Neural cell (in vitro differentiated cells): Measurements from ENCODE around the gene ARFGAP1. TPM values are rescaled to one million over a fixed set of nuclear protein-coding genes. Genes with fewer than 3 reads are reported as not detected.

Source experiments
- H2AFZ ChIP-seq: fragments of 200-600, 300-800 bp; sonication (generic), shearing (Covaris generic); 2 replicates; pipeline ENCODE4 v1.6.0; 2014; ENCODE audit warnings: low read depth, mild to moderate bottlenecking, antibody characterized with exemption, low read length, moderate library complexity
- H3F3A ChIP-seq: fragments of 200-600 bp; shearing (Covaris generic); 2 replicates; pipeline ENCODE4 v1.6.1; 2016; ENCODE audit warnings: mild to moderate bottlenecking, moderate library complexity, mixed read lengths, antibody characterized with exemption, low read length; ENCODE audit not compliant: insufficient read depth, poor library complexity, severe bottlenecking
- H3K27ac ChIP-seq: fragments of 200-600, 300-800 bp; sonication (generic), shearing (Covaris generic); 2 replicates; pipeline ENCODE4 v1.5.1; 2014; ENCODE audit warnings: mild to moderate bottlenecking, low read length, moderate library complexity
- H3K27me3 ChIP-seq: fragments of 300-800, 200-600 bp; sonication (generic), shearing (Covaris generic); 2 replicates; pipeline ENCODE4 v1.6.0; 2014; ENCODE audit warnings: mild to moderate bottlenecking, low read depth, low read length, moderate library complexity; ENCODE audit not compliant: insufficient read depth
- H3K36me3 ChIP-seq: fragments of 300-800, 200-600 bp; sonication (generic), shearing (Covaris generic); 2 replicates; pipeline ENCODE4 v1.5.1; 2014; ENCODE audit warnings: mild to moderate bottlenecking, antibody characterized with exemption, low read length, moderate library complexity; ENCODE audit not compliant: insufficient read depth
- H3K4me2 ChIP-seq: fragments of 300-800, 200-600 bp; sonication (generic), shearing (Covaris generic); 2 replicates; pipeline ENCODE4 v1.6.0; 2014; ENCODE audit warnings: mild to moderate bottlenecking, low read length
- H3K4me3 ChIP-seq: fragments of 300-800, 200-600 bp; sonication (generic), shearing (Covaris generic); 2 replicates; pipeline ENCODE4 v1.5.1; 2014; ENCODE audit warnings: mild to moderate bottlenecking, low read length, moderate library complexity
- H3K79me2 ChIP-seq: fragments of 200-600 bp; shearing (Covaris generic); replicated peaks from 2 replicates; pipeline ENCODE4 v1.6.0; 2014; ENCODE audit warnings: mild to moderate bottlenecking, low read length, moderate library complexity; ENCODE audit not compliant: insufficient read depth
- H3K9ac ChIP-seq: fragments of 300-800, 200-600 bp; sonication (generic), shearing (Covaris generic); 2 replicates; pipeline ENCODE4 v1.6.1; 2016; ENCODE audit warnings: mild to moderate bottlenecking, low read length, mixed read lengths
- H3K9me2 ChIP-seq: fragments of 200-600 bp; shearing (Covaris generic); 2 replicates; pipeline ENCODE4 v1.6.1; 2016; ENCODE audit warnings: mild to moderate bottlenecking, low read length, mixed read lengths; ENCODE audit not compliant: insufficient read depth
- H3K9me3 ChIP-seq: fragments of 200-600, 300-800 bp; sonication (generic), shearing (Covaris generic); 2 replicates; pipeline ENCODE4 v1.6.1; 2016; ENCODE audit warnings: mild to moderate bottlenecking, mixed run types, low read length, moderate library complexity, mixed read lengths
- H4K20me1 ChIP-seq: fragments of 200-600 bp; shearing (Covaris generic); 2 replicates; pipeline ENCODE4 v1.6.1; 2016; ENCODE audit warnings: mild to moderate bottlenecking, mixed run types; ENCODE audit not compliant: insufficient read depth
- EP300 ChIP-seq: fragments of 450-650 bp; conservative IDR thresholded peaks from 2 replicates; pipeline ENCODE4 v1.6.1; 2014; ENCODE audit warnings: antibody characterized with exemption, mild to moderate bottlenecking, moderate library complexity; ENCODE audit not compliant: poor library complexity, severe bottlenecking
- EZH2 ChIP-seq: fragments of 200-600, 300-800 bp; shearing (Covaris generic), sonication (generic); IDR thresholded peaks from 2 replicates; pipeline ENCODE4 v1.6.1; 2014; ENCODE audit warnings: antibody characterized with exemption, low read length, borderline replicate concordance, mild to moderate bottlenecking; ENCODE audit not compliant: insufficient read depth, poor library complexity, severe bottlenecking
- MXI1 ChIP-seq: fragments of 450-650 bp; conservative IDR thresholded peaks from 2 replicates; pipeline ENCODE4 v1.6.1; 2014; ENCODE audit warnings: antibody characterized with exemption, mild to moderate bottlenecking; ENCODE audit not compliant: poor library complexity, severe bottlenecking
- POLR2AphosphoS5 ChIP-seq: IDR thresholded peaks from 2 replicates; pipeline ENCODE4 v1.6.1; 2012
- RAD21 ChIP-seq: fragments of 450-650 bp; conservative IDR thresholded peaks from 2 replicates; pipeline ENCODE4 v1.6.1; 2014; ENCODE audit warnings: antibody characterized with exemption, mild to moderate bottlenecking, moderate library complexity
- SMC3 ChIP-seq: fragments of 450-650 bp; conservative IDR thresholded peaks from 2 replicates; pipeline ENCODE4 v1.6.1; 2014; ENCODE audit warnings: antibody characterized with exemption, mild to moderate bottlenecking, moderate library complexity; ENCODE audit not compliant: poor library complexity
- TAF1 ChIP-seq: IDR thresholded peaks from 2 replicates; pipeline ENCODE4 v1.6.1; 2012; ENCODE audit warnings: low read depth
- polyA plus RNA-seq: library from polyadenylated mRNA; depleted of rRNA; stranded (reverse); fragments of >200 nt; gene quantifications from 2 replicates; pipeline ENCODE4 v1.2.3, GENCODE V29; 2014
- TF ChIP-seq, protein P1 (sequence below): fragments of 450-650 bp; IDR thresholded peaks from 2 replicates; pipeline ENCODE4 v1.5.1; 2014; ENCODE audit warnings: antibody characterized with exemption, mild to moderate bottlenecking, moderate library complexity; ENCODE audit not compliant: poor library complexity, severe bottlenecking
- TF ChIP-seq, protein P2 (sequence below): IDR thresholded peaks from 2 replicates; pipeline ENCODE4 v1.6.1; 2012; ENCODE audit warnings: borderline replicate concordance

ARFGAP1 gene
- polyA plus RNA-seq, 1 donor from 2014 or later: 70.2 TPM

DNA sequence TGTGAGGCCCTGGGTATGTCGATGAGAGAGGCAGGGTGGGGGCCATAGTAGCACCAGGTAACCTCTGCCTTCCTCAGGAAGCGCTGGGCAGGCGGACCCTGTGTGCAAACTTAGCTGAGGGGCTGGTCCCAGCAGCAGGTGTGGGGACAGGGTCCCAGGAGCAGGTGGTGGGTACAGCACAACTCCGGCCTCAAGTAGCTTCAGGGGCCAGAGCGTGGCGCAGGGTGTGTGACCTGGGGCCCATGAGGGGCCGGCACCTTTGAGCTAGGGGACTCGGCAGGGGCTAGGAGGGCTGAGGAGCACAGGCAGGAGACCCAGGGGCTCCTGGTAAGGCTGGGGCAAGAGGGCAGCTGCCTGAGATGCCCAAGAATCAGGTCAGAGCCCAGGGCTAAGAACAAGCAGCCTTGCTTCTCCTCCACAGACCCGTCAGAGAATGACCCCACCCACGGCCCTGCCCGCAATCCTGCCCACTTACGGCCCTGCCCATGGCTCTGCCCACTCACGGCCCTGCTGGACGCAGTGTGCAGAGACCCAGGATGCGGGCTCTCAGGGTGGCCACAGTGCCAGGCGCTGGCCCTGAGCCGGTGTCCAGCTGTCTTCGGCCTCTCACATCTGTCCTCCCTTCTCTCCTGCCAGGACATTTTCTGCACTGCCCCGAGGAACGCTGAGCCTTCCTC lies 57.6 kb downstream of the ARFGAP1 start:
- Histone ChIP-seq H3K4me2 (no peak overlapping the region), H4K20me1 (no peaks in the 10 kb centered on the region), H2AFZ (no peak overlapping the region), H3K9me3 (no peaks in the 10 kb centered on the region), H3F3A (no peaks in the 10 kb centered on the region), H3K9ac (no peak overlapping the region), H3K4me3 (no peak overlapping the region), H3K27ac (no peak overlapping the region), H3K79me2 (no peaks in the 10 kb centered on the region), H3K9me2 (no peaks in the 10 kb centered on the region), H3K27me3 (no peaks in the 10 kb centered on the region), H3K36me3 (no peaks in the 10 kb centered on the region)
- no peak for TF ChIP-seq RAD21
- no peak for TF ChIP-seq POLR2AphosphoS5
- TF ChIP-seq SMC3: no peak
- TF ChIP-seq, protein P1, sequence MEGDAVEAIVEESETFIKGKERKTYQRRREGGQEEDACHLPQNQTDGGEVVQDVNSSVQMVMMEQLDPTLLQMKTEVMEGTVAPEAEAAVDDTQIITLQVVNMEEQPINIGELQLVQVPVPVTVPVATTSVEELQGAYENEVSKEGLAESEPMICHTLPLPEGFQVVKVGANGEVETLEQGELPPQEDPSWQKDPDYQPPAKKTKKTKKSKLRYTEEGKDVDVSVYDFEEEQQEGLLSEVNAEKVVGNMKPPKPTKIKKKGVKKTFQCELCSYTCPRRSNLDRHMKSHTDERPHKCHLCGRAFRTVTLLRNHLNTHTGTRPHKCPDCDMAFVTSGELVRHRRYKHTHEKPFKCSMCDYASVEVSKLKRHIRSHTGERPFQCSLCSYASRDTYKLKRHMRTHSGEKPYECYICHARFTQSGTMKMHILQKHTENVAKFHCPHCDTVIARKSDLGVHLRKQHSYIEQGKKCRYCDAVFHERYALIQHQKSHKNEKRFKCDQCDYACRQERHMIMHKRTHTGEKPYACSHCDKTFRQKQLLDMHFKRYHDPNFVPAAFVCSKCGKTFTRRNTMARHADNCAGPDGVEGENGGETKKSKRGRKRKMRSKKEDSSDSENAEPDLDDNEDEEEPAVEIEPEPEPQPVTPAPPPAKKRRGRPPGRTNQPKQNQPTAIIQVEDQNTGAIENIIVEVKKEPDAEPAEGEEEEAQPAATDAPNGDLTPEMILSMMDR: no peak
- TF ChIP-seq EZH2: no peak
- TF ChIP-seq, protein P2, sequence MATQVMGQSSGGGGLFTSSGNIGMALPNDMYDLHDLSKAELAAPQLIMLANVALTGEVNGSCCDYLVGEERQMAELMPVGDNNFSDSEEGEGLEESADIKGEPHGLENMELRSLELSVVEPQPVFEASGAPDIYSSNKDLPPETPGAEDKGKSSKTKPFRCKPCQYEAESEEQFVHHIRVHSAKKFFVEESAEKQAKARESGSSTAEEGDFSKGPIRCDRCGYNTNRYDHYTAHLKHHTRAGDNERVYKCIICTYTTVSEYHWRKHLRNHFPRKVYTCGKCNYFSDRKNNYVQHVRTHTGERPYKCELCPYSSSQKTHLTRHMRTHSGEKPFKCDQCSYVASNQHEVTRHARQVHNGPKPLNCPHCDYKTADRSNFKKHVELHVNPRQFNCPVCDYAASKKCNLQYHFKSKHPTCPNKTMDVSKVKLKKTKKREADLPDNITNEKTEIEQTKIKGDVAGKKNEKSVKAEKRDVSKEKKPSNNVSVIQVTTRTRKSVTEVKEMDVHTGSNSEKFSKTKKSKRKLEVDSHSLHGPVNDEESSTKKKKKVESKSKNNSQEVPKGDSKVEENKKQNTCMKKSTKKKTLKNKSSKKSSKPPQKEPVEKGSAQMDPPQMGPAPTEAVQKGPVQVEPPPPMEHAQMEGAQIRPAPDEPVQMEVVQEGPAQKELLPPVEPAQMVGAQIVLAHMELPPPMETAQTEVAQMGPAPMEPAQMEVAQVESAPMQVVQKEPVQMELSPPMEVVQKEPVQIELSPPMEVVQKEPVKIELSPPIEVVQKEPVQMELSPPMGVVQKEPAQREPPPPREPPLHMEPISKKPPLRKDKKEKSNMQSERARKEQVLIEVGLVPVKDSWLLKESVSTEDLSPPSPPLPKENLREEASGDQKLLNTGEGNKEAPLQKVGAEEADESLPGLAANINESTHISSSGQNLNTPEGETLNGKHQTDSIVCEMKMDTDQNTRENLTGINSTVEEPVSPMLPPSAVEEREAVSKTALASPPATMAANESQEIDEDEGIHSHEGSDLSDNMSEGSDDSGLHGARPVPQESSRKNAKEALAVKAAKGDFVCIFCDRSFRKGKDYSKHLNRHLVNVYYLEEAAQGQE: no peak
- no peak for TF ChIP-seq TAF1
- TF ChIP-seq EP300: no peak

DNA sequence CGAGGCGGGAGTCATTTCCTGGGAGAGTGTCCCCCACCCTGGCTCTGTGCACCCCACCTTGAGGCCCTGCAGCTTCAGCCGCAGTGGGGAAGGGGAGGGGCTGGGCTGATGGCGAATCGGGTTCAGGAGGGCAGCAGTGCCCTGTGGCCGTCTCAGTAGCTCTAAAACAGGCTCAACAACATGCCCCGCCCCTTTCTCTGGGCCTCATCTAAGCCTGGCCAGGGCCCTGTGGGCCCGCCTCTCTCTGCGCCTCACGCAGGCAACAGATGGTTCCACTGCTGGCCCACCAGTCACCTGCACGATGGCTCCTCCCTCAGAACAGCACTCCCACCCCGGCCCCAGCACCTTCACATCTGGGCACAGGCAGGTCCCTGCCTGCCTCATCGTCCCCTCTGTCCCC lies 58.3 kb downstream of the ARFGAP1 start:
- no peak overlapping the region for H3K4me2 ChIP-seq
- no peak overlapping the region for H3K4me3 ChIP-seq
- no peak overlapping the region for H3K9ac ChIP-seq
- H3K79me2 ChIP-seq: no peaks in the 10 kb centered on the region
- TF ChIP-seq TAF1 (no peak), SMC3 (no peak), EZH2 (no peak), EP300 (no peak), POLR2AphosphoS5 (no peak), MXI1 (no peak), RAD21 (no peak)
- TF ChIP-seq, protein P1: no peak
- TF ChIP-seq, protein P2: no peak
- no peaks in the 10 kb centered on the region for H3K9me3 ChIP-seq
- no peaks in the 10 kb centered on the region for H4K20me1 ChIP-seq
- no peaks in the 10 kb centered on the region for H3K9me2 ChIP-seq
- no peak overlapping the region for H2AFZ ChIP-seq
- no peaks in the 10 kb centered on the region for H3F3A ChIP-seq
- no peaks in the 10 kb centered on the region for H3K27me3 ChIP-seq
- H3K27ac ChIP-seq: no peak overlapping the region
- H3K36me3 ChIP-seq: no peaks in the 10 kb centered on the region
